ACC112 (cell line): Measurements from ENCODE around the gene OR4E1.

Experiments used
- H2AFZ ChIP-seq: fragments of 200-600 bp; sonication (generic); one replicate; pipeline ENCODE4 v1.6.0; 2017; ENCODE audit warnings: antibody characterized with exemption, low read length; ENCODE audit not compliant: unreplicated experiment
- H3K27ac ChIP-seq: fragments of 200-600 bp; sonication (generic); 2 replicates; pipeline ENCODE4 v1.5.1; 2014; ENCODE audit warnings: low read depth, mild to moderate bottlenecking, antibody characterized with exemption, low read length, moderate library complexity
- H3K27me3 ChIP-seq: fragments of 200-600 bp; sonication (generic); 2 replicates; pipeline ENCODE4 v1.6.1; 2014; ENCODE audit warnings: mild to moderate bottlenecking, antibody characterized with exemption, low read length, moderate library complexity, mixed read lengths; ENCODE audit not compliant: insufficient read depth
- H3K36me3 ChIP-seq: fragments of 200-600 bp; sonication (generic); 2 replicates; pipeline ENCODE4 v1.6.1; 2016; ENCODE audit warnings: mild to moderate bottlenecking, antibody characterized with exemption, low read length, moderate library complexity, mixed read lengths; ENCODE audit not compliant: insufficient read depth
- H3K4me1 ChIP-seq: fragments of 200-600 bp; sonication (generic); one replicate; pipeline ENCODE4 v1.6.1; 2016; ENCODE audit warnings: low read length, mixed read lengths; ENCODE audit not compliant: insufficient read depth, unreplicated experiment, control insufficient read depth
- H3K4me3 ChIP-seq: fragments of 200-600 bp; sonication (generic); 2 replicates; pipeline ENCODE4 v1.5.1; 2014; ENCODE audit warnings: mild to moderate bottlenecking, low read depth, low read length
- H3K79me2 ChIP-seq: fragments of 200-600 bp; sonication (generic); one replicate; pipeline ENCODE4 v1.6.0; 2016; ENCODE audit warnings: low read length; ENCODE audit not compliant: control insufficient read depth, unreplicated experiment, insufficient read depth

OR4E1 gene, protein sequence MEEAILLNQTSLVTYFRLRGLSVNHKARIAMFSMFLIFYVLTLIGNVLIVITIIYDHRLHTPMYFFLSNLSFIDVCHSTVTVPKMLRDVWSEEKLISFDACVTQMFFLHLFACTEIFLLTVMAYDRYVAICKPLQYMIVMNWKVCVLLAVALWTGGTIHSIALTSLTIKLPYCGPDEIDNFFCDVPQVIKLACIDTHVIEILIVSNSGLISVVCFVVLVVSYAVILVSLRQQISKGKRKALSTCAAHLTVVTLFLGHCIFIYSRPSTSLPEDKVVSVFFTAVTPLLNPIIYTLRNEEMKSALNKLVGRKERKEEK

DNA sequence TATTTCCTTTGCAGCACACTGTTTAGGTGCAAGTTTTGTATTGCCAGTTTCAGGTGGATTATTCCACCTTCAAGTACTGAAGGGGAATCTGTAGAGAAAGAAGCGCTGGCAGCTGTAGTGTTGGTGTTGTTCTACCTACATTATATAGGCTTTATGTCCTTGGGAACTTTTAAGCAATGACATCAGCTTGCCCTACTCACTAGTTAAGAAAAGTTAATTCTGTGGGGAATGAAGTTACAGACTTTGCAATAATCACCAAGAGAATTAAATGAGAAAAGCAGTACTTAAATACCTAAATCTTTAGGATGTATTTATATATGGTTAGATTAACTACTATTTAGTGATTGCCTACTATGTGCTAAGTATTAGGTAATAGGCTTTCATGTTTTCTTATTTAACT is at the start of gene OR4E1:
Gene OR4E1 (minus strand): TSS at position 101 of the 400 bp plus-strand sequence. CDS start 2,883 bp downstream, outside the sequence.
- Histone ChIP-seq H3K36me3 (no peaks in the 10 kb centered on the region), H2AFZ (no peak within 1 kb of the TSS), H3K4me3 (no peak within 1 kb of the TSS), H3K27ac (no peak within 1 kb of the TSS), H3K79me2 (no peaks in the 10 kb centered on the region), H3K27me3 (no peaks in the 10 kb centered on the region), H3K4me1 (peaks cover 12% of the 10 kb centered on the region)

DNA sequence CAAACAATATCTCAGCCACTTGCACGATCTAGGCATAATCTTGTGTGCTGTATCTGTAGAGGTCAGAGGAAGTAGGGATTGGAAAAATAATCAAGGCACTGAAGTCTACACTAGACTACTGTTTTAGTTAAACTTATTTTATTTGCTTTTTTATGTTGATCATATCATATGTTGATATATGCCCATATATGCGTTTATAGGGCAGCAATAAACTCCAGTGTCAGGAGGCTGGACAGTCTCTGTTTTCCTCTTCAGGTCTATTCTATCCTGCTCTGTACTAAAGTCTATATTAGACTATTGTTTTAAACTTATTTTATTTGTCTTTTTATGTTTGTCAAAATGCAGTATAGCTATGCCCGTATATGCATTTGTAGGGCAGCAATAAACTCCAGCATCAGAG is 47.9 kb upstream of the OR4E1 start:
- no peak overlapping the region for H2AFZ ChIP-seq
- no peak overlapping the region for H3K27ac ChIP-seq
- no peaks in the 10 kb centered on the region for H3K36me3 ChIP-seq
- no peak overlapping the region for H3K4me3 ChIP-seq
- peaks cover 55% of the 10 kb centered on the region for H3K27me3 ChIP-seq
- H3K4me1 ChIP-seq: no peaks in the 10 kb centered on the region
- no peaks in the 10 kb centered on the region for H3K79me2 ChIP-seq

DNA sequence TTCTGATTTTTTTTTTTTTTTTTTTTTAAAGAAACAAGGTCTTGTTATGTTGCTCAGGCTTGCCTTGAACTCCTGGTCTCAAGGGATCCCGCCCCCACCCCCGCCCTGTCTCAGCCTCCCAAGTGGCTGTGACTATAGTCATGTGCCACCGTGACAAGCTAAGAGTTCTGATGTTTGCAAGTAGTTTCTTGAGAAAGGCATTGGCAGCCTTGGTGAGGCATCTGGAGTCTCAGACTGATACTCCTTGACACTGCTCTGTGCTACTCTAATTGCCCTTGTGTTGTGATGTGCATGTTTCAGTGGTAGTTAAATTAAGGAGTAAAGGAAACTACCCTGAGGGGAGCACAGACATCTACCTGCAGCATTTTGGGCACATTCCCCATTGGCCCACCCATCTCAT is 46.2 kb upstream of the OR4E1 start:
- Histone ChIP-seq H3K79me2 (no peaks in the 10 kb centered on the region), H3K4me1 (no peaks in the 10 kb centered on the region), H3K27ac (no peak overlapping the region), H2AFZ (no peak overlapping the region), H3K27me3 (peaks cover 64% of the 10 kb centered on the region), H3K36me3 (no peaks in the 10 kb centered on the region), H3K4me3 (no peak overlapping the region)

DNA sequence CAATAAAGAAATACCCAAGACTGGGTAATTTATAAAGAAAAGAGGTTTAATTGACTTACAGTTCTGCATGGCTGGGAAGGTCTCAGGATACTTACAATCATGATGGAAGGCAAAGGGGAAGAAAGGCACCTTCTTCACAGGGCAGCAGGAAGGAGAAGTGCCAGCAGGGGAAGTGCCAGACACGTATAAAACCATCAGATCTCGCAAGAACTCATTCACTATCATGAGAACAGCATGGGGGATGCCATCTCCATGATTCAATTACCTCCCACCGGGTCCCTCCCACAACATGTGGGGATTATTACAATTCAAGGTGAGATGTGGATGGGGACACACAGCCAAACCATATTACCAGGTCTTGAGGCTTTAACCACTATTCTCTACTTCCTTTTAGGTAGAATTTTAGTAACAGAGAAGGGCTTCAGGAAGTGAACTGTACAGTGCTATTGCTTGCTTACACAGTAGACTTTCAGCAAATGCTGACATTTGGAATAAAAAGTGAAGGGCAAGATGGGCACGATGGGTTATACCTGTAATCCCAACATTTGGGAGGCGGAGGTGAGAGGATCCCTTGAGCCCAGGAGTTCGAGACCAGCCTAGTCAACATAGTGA is 40.8 kb upstream of the OR4E1 start:
- H3K4me1 ChIP-seq: no peaks in the 10 kb centered on the region
- no peaks in the 10 kb centered on the region for H3K79me2 ChIP-seq
- no peak overlapping the region for H2AFZ ChIP-seq
- H3K36me3 ChIP-seq: no peaks in the 10 kb centered on the region
- peaks cover 43% of the 10 kb centered on the region for H3K27me3 ChIP-seq
- H3K27ac ChIP-seq: no peak overlapping the region
- no peak overlapping the region for H3K4me3 ChIP-seq

DNA sequence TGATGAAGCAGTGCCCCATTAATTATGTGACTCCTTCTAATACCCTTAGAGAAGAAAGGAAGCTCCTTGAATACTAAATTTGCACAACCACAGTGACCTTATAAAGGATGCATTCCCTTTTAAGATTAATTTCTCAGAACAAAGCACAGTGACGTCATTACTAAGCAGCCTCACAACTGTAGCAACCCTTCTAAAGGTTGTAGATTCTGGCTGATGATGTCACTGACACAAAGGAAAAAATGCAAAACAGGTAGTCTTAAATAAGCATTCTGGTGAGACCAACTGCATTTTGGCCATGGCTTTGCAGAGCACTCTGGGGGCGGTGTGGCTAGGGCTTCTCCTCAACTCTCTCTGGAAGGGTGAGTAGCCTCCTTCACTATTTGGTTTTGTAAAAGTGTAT is 38.4 kb upstream of the OR4E1 start:
- Histone ChIP-seq H3K27me3 (peaks cover 22% of the 10 kb centered on the region), H2AFZ (no peak overlapping the region), H3K79me2 (no peaks in the 10 kb centered on the region), H3K4me1 (no peaks in the 10 kb centered on the region), H3K27ac (no peak overlapping the region), H3K36me3 (no peaks in the 10 kb centered on the region), H3K4me3 (no peak overlapping the region)

DNA sequence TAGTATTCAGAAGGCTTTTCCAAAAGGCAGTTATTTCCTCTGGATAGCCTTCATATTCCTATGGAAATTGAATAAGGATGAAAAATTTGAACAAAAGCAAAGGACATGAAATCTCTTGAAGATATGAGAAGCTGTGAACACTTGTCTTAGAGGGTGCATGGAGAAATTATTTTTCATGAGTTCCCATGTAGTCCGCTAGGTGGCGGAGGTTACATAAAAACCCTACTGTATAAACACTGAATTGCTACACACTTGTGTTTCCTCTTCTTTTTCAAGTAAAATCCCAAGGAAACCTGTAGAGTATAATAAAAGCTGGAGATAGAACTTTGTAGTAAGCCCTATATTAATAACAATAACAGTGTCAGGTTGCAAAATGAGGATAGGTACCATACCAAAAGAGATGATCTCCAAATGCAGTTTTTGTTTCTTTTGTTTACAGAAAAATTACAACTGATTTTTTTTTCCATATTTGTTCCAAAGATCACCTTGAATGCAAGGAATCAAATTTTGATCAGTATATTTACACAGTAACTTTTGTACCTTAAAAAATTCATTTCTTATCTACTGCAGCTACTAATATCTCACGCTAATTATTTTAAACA is 37.8 kb upstream of the OR4E1 start:
- H3K4me1 ChIP-seq: no peaks in the 10 kb centered on the region
- peaks cover 16% of the 10 kb centered on the region for H3K27me3 ChIP-seq
- no peaks in the 10 kb centered on the region for H3K79me2 ChIP-seq
- no peaks in the 10 kb centered on the region for H3K36me3 ChIP-seq
- no peak overlapping the region for H3K27ac ChIP-seq
- no peak overlapping the region for H2AFZ ChIP-seq
- H3K4me3 ChIP-seq: no peak overlapping the region

DNA sequence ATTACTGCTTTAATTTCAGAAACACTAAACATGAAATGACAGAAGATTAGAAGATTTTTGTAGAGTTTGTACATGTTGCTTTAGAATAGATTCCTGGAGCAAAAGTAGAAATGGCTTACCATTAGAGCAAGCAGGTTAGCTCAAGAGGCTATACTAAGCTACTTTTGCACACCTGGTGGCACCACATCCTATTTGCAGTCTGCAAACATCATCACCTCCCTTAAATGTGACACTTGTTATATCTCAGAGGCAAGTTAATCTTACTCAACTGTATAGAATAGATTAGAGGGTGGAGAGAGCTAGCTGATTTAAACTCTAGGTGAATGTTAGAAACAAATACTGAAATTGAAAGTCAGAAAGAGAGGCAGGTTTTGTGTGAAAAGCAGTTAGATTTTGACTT is 30.7 kb upstream of the OR4E1 start:
- H2AFZ ChIP-seq: no peak overlapping the region
- no peaks in the 10 kb centered on the region for H3K4me1 ChIP-seq
- no peak overlapping the region for H3K27ac ChIP-seq
- no peaks in the 10 kb centered on the region for H3K27me3 ChIP-seq
- no peaks in the 10 kb centered on the region for H3K79me2 ChIP-seq
- no peaks in the 10 kb centered on the region for H3K36me3 ChIP-seq
- H3K4me3 ChIP-seq: no peak overlapping the region

DNA sequence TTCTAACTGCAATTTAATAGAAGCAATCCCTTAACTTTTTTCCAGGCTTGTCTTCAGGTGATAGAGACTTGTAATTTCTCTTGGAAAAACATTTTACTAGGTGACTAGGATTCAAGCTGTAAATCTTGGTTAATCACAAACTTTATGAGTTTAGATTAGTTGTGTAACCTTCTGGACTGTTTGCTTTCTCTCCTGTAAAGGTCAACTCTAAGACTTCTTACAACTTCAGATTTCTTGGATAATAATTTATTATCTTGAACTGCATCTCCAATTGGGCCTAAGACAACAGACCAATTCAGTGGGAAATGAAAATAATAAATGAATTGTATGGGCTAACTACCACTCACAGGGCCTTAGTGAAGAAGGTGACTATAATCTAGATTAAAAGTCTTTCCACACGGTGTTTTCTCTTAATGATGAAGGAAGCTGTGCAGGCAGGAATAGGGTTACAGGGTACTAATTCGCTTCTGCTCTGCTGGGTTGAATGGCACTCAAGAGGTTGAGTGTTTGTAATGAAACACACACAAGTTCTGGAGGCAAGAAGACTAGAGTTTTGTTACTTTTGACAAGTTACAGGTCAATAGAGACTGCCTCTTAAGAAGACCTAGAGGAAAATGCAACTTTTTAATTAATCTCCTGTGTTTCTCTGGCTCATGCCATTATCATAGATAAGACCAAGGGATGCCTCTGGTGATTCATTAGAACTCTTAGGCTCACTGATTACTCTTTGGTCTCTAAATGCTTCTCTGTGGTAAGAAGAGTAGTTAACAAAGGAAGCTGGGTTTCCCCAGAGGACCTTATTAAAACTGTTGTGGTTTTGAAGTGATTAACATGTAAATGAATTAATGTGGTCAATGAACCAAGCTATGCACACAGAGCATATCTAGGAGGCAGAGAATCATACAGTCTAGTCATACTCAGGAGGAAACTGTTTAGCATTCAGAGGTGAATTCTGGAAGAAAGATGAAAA is 30.0 kb upstream of the OR4E1 start:
- H3K4me1 ChIP-seq: no peaks in the 10 kb centered on the region
- no peaks in the 10 kb centered on the region for H3K36me3 ChIP-seq
- H3K4me3 ChIP-seq: no peak overlapping the region
- H3K79me2 ChIP-seq: no peaks in the 10 kb centered on the region
- no peak overlapping the region for H3K27ac ChIP-seq
- H3K27me3 ChIP-seq: no peaks in the 10 kb centered on the region
- H2AFZ ChIP-seq: no peak overlapping the region

DNA sequence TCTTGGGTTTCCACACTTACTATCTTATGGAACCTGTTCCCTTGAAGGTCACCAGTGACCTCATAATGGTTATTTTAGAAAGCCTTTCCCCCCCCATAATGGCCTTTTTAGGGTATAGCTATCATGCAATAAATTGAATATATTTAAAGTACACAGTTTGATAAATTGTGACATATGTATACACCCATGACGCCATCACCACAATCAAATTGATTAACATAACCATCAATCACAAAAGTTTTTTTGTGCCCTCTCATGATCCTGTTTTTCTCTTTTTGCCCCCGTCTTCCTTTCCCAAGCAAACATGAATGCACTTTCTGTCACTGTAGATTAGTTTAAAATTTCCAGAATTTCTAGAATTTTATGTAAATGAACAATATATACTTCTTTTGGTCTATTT is 28.7 kb upstream of the OR4E1 start:
- Histone ChIP-seq H3K27ac (no peak overlapping the region), H3K4me3 (no peak overlapping the region), H3K36me3 (no peaks in the 10 kb centered on the region), H3K79me2 (no peaks in the 10 kb centered on the region), H2AFZ (no peak overlapping the region), H3K4me1 (no peaks in the 10 kb centered on the region), H3K27me3 (no peaks in the 10 kb centered on the region)

DNA sequence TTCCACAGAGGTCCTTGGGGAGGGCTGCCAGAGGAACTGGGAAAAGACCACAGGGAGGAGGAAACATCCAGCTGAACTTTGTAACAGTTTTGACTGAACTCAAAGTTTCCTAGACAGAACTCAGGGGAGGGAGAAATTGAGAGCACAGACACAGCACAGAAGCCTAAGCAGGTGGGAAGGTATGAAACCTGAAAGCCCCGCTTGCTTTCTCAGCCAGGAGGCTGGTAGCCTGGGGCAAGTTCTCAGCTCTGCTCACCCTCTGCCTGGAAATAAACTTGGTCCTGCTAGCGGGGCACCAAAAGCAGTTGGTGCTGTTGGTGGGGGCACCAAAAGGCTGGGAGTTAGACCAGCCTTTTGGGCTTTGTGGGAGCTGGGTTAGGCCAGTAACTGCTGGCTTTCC is 25.9 kb upstream of the OR4E1 start:
- Histone ChIP-seq H3K79me2 (no peaks in the 10 kb centered on the region), H3K4me3 (no peak overlapping the region), H2AFZ (no peak overlapping the region), H3K27ac (no peak overlapping the region), H3K36me3 (no peaks in the 10 kb centered on the region), H3K4me1 (no peaks in the 10 kb centered on the region), H3K27me3 (no peaks in the 10 kb centered on the region)
